ENCODE data around the gene ODAD2. TPM values are rescaled to one million over a fixed set of nuclear protein-coding genes. Genes with fewer than 3 reads are reported as not detected.
A peak's percentile ranks its signal among the peaks of the same experiment; 100 is the strongest.
"Not testable (repeated sequence)": the region's sequence is repeated elsewhere in the genome, so short reads cannot be mapped to it uniquely, and the experiment has no call there.

ODAD2 gene
- total RNA-seq, 1 donor from 2014 or later = 1.0 TPM

DNA sequence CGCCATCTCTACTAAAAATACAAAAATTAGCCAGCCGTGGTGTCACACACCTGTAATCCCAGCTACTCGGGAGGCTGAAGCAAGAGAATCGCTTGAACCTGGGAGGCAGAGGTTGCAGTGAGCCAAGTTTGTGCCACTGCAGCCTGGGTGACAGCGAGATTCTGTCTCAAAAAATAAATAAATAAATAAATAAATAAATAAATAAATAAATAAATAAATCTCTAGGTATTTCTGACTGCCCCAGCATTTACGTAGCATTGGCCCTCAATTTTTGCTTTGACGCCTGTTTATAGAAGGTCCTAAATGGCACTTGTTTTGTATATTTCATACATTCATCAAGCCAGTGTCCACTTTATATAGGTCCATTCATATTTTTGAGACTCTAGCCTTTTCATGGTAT lies 28.9 kb downstream of the ODAD2 start:
- DNase-seq = not testable (repeated sequence)

GRCh38 chr10:27959093-27959715 lies 39.7 kb downstream of the ODAD2 start:
- DNase-seq = no peak

DNA sequence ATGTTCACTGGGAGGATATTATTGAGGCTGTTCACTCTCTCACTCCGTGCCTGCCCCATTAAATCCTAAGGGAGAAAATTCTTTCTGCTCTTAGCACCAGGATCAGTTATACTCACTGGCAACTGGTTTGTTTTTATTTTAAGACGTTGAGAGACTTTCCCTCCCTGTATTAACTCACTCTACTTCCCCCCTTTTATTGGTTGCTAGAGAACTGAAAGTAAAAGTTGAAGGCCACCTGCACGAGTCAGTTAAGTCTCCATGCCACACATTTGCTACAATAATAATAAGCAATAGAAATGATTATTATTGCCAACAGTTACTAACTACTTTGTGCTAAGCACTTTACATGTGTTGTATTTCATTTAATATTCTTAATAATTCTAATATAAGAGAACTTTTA lies 40.5 kb downstream of the ODAD2 start:
- not testable (repeated sequence) for DNase-seq

DNA sequence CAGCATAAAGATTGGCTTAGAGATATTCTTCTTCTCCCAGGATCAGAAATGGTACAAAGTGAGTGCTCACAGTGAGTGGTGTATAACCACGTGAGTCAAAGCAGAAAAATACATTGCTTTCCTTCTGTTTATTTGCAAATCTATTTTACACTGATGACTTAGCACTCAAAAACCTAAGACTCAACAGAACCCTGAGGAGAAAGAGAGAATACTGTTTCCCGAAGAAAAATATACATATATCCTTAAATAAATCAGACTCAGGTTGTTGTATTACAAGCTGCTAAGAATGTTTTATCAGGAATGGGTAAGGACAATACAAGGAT lies 48.7 kb downstream of the ODAD2 start:
- DNase-seq = no peak

GRCh38 chr10:27949528-27950241 lies 49.2 kb downstream of the ODAD2 start:
- no peak for DNase-seq

- no peak for DNase-seq
Observed at GRCh38 chr10:27948186-27948585, 50.7 kb downstream of the ODAD2 start.

DNA sequence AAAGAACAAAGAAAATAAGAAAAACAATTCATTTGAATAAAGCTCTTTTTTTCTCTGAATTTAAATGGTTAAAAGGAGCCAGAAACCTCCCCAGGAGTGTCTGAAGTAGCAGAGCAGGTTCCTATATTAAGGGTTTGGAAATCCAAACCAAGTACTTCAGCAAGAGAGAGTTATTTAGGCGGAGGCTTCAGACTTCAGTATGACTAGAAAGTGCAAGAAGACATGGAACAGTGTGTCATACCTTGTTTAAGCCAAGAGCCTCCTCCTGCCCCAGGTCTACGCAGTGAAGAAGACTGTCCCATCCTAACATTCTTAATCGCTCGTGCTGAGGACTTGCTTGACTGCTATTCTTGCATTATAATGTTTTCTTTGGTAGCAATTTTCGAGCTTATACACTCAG lies 51.3 kb downstream of the ODAD2 start:
- DNase-seq = no peak

DNA sequence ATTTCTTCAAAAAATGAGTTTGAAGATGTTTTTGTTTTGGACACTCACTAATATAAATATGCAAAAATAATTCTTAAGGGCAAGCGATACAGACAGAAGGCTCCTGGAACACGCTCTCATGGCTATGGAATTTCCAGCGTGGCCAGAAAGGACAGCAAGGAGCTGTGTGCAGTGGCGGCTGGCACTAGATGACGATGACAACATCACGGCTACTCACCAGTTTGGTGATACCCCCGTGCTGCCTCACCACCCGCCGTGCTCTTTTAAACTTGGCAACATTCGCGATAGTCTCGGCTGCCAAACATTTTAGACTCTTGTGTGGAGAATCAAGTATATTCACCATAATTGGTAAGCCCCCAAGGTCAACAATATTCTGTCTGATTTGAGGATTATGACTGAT lies 54.9 kb downstream of the ODAD2 start:
- no peak for DNase-seq

- no peak for DNase-seq
Observed at GRCh38 chr10:27914888-27915287, 84.0 kb downstream of the ODAD2 start.

GRCh38 chr10:27912231-27912630 lies 86.6 kb downstream of the ODAD2 start:
- DNase-seq = peak; percentile 44

DNA sequence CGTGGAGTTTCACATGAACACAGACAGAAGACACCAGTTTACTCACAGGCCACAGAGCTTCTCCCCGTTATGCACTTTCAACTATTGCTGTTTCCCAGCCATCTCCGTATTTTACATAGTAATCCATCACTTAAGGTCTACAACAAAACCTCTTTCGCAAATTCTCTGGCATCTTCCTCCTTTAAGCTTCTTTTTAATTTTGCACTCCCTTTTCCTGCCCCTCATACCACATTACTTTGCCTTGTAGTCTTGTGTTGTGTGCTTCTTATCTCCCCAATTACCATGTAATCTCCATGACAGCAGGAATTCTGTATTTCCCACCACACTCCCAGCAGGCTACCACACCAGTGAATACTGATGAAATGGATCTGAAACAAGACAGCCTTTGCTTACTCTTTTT lies 87.3 kb downstream of the ODAD2 start:
- DNase-seq = peak; percentile 31

DNA sequence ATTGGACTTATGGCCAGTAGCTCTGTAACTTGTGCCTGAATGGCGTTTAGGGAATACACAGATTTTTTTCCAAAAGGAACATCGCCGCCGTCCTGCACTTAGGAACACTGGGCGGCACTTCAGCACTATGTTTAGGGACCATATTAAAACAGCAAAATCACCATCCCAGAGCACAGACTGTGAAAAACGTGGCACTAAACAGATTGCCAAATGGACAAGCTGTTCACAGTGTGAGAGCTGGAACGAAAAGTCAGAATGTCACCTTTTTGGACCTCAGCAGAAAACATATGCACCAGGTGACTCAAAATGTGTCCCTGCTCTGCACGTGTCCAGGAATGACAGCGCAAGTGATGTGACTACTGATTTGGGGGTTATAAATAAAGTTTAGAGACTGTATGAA lies 87.9 kb downstream of the ODAD2 start:
- DNase-seq = peak; percentile 10

DNA sequence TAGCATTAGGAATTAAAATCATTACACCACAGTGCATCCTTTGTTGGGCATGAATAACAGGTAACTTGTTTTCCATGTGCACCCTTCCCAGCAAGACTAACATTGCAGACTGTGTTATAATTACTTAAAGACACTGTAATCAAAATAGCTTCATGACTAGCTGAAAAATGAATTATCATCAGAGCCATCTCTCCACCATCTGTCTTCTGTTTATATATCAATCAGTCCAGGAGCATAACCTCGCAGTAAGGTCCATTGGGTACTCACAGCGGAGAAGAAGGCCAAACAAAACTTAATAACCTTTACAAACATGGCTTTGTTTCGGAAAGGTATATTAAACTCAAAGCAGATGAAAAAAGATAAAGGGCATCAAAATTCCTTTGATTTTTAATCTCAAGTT lies 90.6 kb downstream of the ODAD2 start:
- no peak for DNase-seq

DNA sequence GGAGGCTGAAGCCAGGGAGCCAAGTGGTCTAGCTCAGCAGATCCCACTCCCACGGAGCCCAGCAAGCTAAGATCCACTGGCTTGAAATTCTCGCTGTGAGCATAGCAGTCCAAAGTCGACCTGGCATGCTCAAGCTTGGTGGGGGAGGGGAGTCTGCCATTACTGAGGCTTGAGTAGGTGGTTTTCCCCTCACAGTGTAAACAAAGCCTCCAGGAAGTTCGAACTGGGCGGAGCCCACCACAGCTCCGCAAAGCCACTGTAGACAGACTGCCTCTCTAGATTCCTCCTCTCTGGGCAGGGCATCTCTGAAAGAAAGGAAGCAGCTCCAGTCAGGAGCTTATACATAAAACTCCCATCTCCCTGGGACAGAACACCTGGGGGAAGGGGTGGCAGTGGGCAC lies 99.4 kb downstream of the ODAD2 start:
- not testable (repeated sequence) for DNase-seq

- DNase-seq = no peak
Observed at GRCh38 chr10:27899058-27899457, 99.8 kb downstream of the ODAD2 start.

DNA sequence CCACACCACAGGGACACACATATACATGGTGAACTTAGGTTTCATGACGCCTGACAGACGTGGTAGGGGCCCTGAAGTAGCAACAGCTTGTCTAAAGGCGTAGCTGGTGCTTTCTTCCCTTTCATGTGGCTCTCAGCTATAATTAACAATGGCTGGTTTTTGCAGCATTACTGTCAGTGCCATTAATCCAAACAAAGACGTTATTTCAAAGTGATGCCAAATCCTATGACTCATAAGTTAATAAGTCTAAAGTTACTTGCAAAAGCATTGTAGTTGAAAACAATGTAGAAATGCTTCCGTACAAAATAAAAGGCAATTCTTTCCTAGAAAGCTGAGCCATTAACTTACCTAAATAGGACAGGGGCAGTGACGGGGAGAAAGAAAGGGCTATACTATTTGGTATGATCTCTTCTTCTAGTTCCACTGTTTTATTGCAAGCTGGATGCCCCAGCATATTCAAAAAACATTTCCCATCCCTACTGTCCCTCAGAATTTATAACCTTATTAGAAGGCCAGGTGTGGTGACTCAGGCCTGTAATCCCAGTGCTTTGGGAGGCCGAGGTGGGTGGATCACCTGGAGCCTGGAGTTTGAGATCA lies 105.4 kb downstream of the ODAD2 start:
- DNase-seq = peak; percentile 5

GRCh38 chr10:27890971-27891370 lies 107.9 kb downstream of the ODAD2 start:
- no peak for DNase-seq

DNA sequence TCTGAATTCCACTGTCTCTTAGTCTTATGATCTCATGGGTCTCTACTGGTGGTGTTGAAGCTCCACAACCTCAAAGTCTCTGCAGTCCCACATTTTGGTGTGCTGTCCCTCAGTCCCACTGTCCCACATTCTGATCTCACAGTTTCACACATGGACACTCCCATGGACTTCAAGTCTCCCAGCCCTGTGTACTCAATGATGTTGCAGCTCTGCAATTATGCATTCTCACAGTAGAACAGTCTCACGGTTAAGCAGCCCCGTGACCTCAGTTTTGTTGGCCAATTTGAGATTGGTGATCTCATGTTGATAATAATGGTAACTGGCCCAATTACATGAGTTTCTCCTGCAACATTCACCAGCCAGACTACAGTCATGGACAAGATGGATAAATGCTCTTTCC lies 109.4 kb downstream of the ODAD2 start:
- DNase-seq = no peak

DNA sequence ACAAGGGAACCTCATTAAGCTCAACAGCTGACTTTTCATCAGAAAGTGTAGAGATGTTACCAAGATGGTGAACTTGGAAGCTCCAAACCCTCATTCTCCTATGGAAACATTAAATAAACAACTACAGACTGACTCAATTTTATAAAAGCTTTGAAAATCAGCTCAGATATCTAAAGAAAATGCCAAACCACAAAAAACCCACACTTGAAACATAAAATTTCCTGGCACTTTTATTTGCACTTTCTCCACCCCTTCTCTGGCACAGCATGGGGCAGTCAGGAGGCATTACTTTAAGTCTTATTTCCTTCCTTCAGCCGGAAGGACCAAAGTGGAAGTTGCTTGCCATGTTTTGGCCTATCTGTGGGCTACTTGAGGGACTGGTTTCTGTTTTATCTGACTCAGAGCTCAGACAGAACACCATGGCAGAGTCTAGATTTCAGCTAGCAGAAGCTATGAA lies 114.7 kb downstream of the ODAD2 start:
- no peak for DNase-seq

- DNase-seq = no peak
Observed at GRCh38 chr10:27878281-27878680, 120.6 kb downstream of the ODAD2 start.

- no peak for DNase-seq
Observed at GRCh38 chr10:27865221-27865635, 133.7 kb downstream of the ODAD2 start.

DNA sequence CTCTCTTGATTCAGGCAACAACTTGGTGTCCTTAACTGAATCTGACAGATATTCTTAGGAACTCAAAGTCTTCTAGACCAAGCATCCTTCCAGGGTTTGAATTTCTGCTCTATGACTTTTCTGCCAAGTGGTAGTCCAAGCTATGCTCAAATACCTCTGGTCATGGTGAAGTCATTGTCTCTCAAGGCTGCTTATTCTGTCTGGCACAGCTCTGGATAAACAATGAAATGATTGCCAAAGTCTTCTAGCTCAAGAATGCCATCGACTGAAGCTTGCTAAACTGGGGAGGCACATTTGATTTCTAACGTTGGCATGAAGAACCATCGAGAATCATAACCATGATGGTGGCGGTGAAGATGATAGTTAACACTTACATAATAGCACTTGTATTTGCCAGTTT lies 137.1 kb downstream of the ODAD2 start:
- DNase-seq = no peak

DNA sequence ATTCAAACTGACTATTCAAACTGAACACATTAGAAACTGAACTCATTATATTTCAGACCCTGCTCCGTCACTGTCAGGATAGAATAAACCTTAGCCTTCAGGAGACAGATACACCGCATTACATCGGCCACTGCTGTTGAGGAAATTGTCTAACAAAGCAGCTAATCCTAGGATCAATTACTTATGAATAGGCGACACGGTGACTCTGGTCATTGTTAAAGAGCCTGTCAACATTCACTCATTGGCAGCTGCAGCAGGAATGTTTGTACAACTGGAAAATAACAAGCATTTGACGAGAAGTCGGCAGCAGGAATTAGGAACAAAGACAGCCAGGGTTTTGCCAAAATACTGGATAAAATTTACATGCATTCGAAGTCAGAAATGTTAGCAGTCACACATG lies 141.3 kb downstream of the ODAD2 start:
- DNase-seq = peak; percentile 48

DNA sequence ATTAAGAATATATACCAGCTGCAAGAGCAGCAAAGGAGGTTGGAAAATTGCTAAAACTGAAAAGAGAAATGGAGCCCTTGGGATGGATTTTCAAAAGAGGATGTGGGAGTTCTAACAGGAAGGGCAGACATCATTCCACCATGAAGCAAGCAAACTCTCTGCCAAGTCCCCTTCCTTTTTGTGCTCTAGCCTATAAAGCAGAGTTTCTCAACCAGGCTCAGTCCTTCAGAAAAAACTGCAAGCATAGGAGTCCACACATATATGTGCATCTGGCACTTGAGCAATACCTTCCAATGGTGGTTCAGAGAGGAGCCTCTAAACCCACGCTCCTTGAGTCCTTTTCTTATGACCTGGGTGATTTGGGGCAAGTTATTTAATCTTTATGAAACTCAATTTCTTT lies 154.7 kb downstream of the ODAD2 start:
- DNase-seq = no peak

Data from tongue (tissue), 2 donors.